NCI-H524 treated with DMSO at 0.1 percent for 48 hours (cell line): ENCODE data around the gene ARHGAP33.

Experiments used
- DNase-seq: peaks from one replicate; lab custom pipeline; 2025; lab: John Stamatoyannopoulos, UW

Gene ARHGAP33

GRCh38 chr19:35739275-35740107 lies 35.9 kb upstream of the ARHGAP33 start:
- no peak for DNase-seq

- no peak for DNase-seq
Measured at GRCh38 chr19:35740108-35740422, 35.3 kb upstream of the ARHGAP33 start.

GRCh38 chr19:35740423-35741202 lies 34.8 kb upstream of the ARHGAP33 start:
- DNase-seq = peak; percentile 98

GRCh38 chr19:35741203-35741515 lies 34.2 kb upstream of the ARHGAP33 start:
- DNase-seq = no peak

GRCh38 chr19:35742121-35742724 lies 33.1 kb upstream of the ARHGAP33 start, which contains the start of gene IGFLR1:
Gene IGFLR1, minus strand, starts transcription at chr19:35742452. Its CDS starts 1,272 bp downstream, at chr19:35741180.
- no peak for DNase-seq

GRCh38 chr19:35743640-35744429 lies 31.5 kb upstream of the ARHGAP33 start:
- DNase-seq = no peak

- peak; percentile 74 for DNase-seq
Measured at GRCh38 chr19:35744430-35745327, 30.7 kb upstream of the ARHGAP33 start.

- peak; percentile 96 for DNase-seq
Measured at GRCh38 chr19:35745328-35746086, 29.9 kb upstream of the ARHGAP33 start, which contains the start of the genes PSENEN and U2AF1L4. Gene PSENEN, plus strand, starts transcription at chr19:35745651. Its CDS starts 280 bp downstream, at chr19:35745931. Gene U2AF1L4, minus strand, starts transcription at chr19:35745418. Its CDS starts 27 bp downstream, at chr19:35745391.

- no peak for DNase-seq
Measured at GRCh38 chr19:35746087-35746462, 29.3 kb upstream of the ARHGAP33 start.

GRCh38 chr19:35746531-35746930 lies 28.8 kb upstream of the ARHGAP33 start:
- no peak for DNase-seq

GRCh38 chr19:35748106-35749020 lies 27.0 kb upstream of the ARHGAP33 start, which contains the start of gene LIN37:
Gene LIN37, plus strand, starts transcription at chr19:35748576. Its CDS starts 149 bp downstream, at chr19:35748725.
- DNase-seq = peak; percentile 95

GRCh38 chr19:35750167-35750566 lies 25.2 kb upstream of the ARHGAP33 start:
- DNase-seq = no peak

GRCh38 chr19:35751839-35752745 lies 23.3 kb upstream of the ARHGAP33 start:
- DNase-seq = no peak

GRCh38 chr19:35752746-35753350 lies 22.5 kb upstream of the ARHGAP33 start:
- DNase-seq = no peak

GRCh38 chr19:35753634-35754369 lies 21.6 kb upstream of the ARHGAP33 start:
- DNase-seq = no peak

- DNase-seq = no peak
Measured at GRCh38 chr19:35754370-35755130, 20.8 kb upstream of the ARHGAP33 start.
